GM12878 (cell line): ENCODE measurements around the gene ADGRF1. TPM values are rescaled to one million over a fixed set of nuclear protein-coding genes. Genes with fewer than 3 reads are reported as not detected.

Experiments
- ATAC-seq: fragments of 200-7000 bp; cut with Tn5 transposase; 3 replicates; pipeline ENCODE4 v1.9.1; 2020; ENCODE audit warnings: mild to moderate bottlenecking, moderate library complexity
- BruUV-seq: library from RNA; stranded (reverse); fragments of 400-500 nt; replicated peaks from 2 replicates; lab custom pipeline; 2021; lab: Mats Ljungman, UMichigan
- CTCF ChIA-PET: fragments of 300-600 bp; sonication (Branson Sonifier 250); formaldehyde crosslinking; extraction: SDS; loops from one replicate; lab custom pipeline; 2021; ENCODE audit warnings: inconsistent platforms; lab: Yijun Ruan, JAX
- POLR2A ChIA-PET: fragments of 350-600 bp; formaldehyde crosslinking; extraction: SDS; loops from one replicate; lab custom pipeline; 2021; ENCODE audit warnings: inconsistent platforms; lab: Charles Lee
- RAD21 ChIA-PET: fragments of 300-600 bp; sonication (Branson Sonifier 250); formaldehyde crosslinking; loops from one replicate; lab custom pipeline; 2023; ENCODE audit warnings: antibody characterized with exemption; ENCODE audit not compliant: unreplicated experiment; lab: Charles Lee
- SMC1A ChIA-PET: fragments of 300-600 bp; sonication (Branson Sonifier 250); formaldehyde crosslinking; loops from one replicate; lab custom pipeline; 2023; ENCODE audit not compliant: unreplicated experiment, uncharacterized antibody; lab: Charles Lee
- DNase-seq: peaks from one replicate; pipeline ENCODE4 v3.0.0-alpha.2; 2011; ENCODE audit warnings: low read depth, low spot score
- FAIRE-seq: peaks from 3 replicates; lab custom pipeline; 2011; peaks lifted over from hg19 to GRCh38; lab: Jason Lieb, UNC
- H2AFZ ChIP-seq: 2 replicates; pipeline ENCODE4 v1.6.0; 2011; ENCODE audit warnings: low read depth, low read length, control low read depth; ENCODE audit not compliant: control insufficient read depth
- H3K27ac ChIP-seq: 2 replicates; pipeline ENCODE4 v1.5.1; 2011; ENCODE audit warnings: control low read depth; ENCODE audit not compliant: control insufficient read depth, insufficient read depth
- H3K27me3 ChIP-seq, 2 experiments: replicated peaks in 1 of 2; 2 replicates each; pipeline versions ENCODE4 v1.6.0 to v1.6.1; 2011; ENCODE audit warnings: low read length in 1 of 2; ENCODE audit not compliant: control insufficient read depth in 2 of 2, insufficient read depth in 2 of 2
- H3K36me3 ChIP-seq, 2 experiments: 2 replicates each; pipeline ENCODE4 v1.5.1; 2011; ENCODE audit warnings: low read length in 1 of 2; ENCODE audit not compliant: control insufficient read depth in 2 of 2, insufficient read depth in 2 of 2
- H3K4me1 ChIP-seq: 2 replicates; pipeline ENCODE4 v1.6.1; 2011; ENCODE audit warnings: mild to moderate bottlenecking, low read length, moderate library complexity, mixed read lengths; ENCODE audit not compliant: control insufficient read depth, insufficient read depth
- H3K4me2 ChIP-seq: 2 replicates; pipeline ENCODE4 v1.6.0; 2011; ENCODE audit warnings: control low read depth; ENCODE audit not compliant: control insufficient read depth, insufficient read depth
- H3K4me3 ChIP-seq: fragments of 200-600 bp; sonication (generic); 2 replicates; pipeline ENCODE4 v1.5.1; 2016
- H3K79me2 ChIP-seq: 2 replicates; pipeline ENCODE4 v1.6.0; 2011; ENCODE audit warnings: low read length; ENCODE audit not compliant: control insufficient read depth, insufficient read depth
- H3K9ac ChIP-seq: 2 replicates; pipeline ENCODE4 v1.8.0; 2011; ENCODE audit warnings: low read length, control low read depth, mixed read lengths; ENCODE audit not compliant: control insufficient read depth, insufficient read depth
- H3K9me3 ChIP-seq: replicated peaks from 3 replicates; pipeline ENCODE4 v1.5.1; 2011; ENCODE audit warnings: mild to moderate bottlenecking, low read length; ENCODE audit not compliant: control insufficient read depth, insufficient read depth
- H4K20me1 ChIP-seq: 2 replicates; pipeline ENCODE4 v1.6.0; 2011; ENCODE audit not compliant: control insufficient read depth, insufficient read depth
- GABPA ChIP-seq: IDR thresholded peaks from 2 replicates; pipeline ENCODE4 v1.6.1; 2014; ENCODE audit warnings: antibody characterized with exemption, low read depth, mild to moderate bottlenecking, inconsistent platforms
- JUNB ChIP-seq: IDR thresholded peaks from 2 replicates; pipeline ENCODE4 v1.6.1; 2016; ENCODE audit warnings: antibody characterized with exemption, mild to moderate bottlenecking
- JUND ChIP-seq: IDR thresholded peaks from 2 replicates; pipeline ENCODE4 v1.6.1; 2012; ENCODE audit warnings: low read depth, mild to moderate bottlenecking, low read length, improper control_type of control experiment, moderate library complexity
- KDM1A ChIP-seq: fragments of 200-600 bp; sonication (generic); IDR thresholded peaks from 2 replicates; pipeline ENCODE4 v1.6.1; 2016; ENCODE audit warnings: borderline replicate concordance
- MYB ChIP-seq: fragments of 150-350 bp; IDR thresholded peaks from 2 replicates; pipeline ENCODE4 v1.6.1; 2014; ENCODE audit warnings: mild to moderate bottlenecking, low read depth, low read length, borderline replicate concordance
- NFIC ChIP-seq: IDR thresholded peaks from 2 replicates; pipeline ENCODE4 v1.6.1; 2012; ENCODE audit warnings: low read depth, mild to moderate bottlenecking, inconsistent platforms, low read length, moderate library complexity
- POLR2A ChIP-seq: IDR thresholded peaks from 2 replicates; pipeline ENCODE4 v1.6.1; 2011; ENCODE audit warnings: low read depth, mild to moderate bottlenecking, low read length
- RUNX3 ChIP-seq: IDR thresholded peaks from 2 replicates; pipeline ENCODE4 v1.6.1; 2012; ENCODE audit warnings: low read length, inconsistent platforms
- SIX5 ChIP-seq: IDR thresholded peaks from 2 replicates; pipeline ENCODE4 v1.6.1; 2011; ENCODE audit warnings: mild to moderate bottlenecking, low read depth, low read length, moderate library complexity; ENCODE audit not compliant: severe bottlenecking
- SMARCA5 ChIP-seq: fragments of 450-650 bp; IDR thresholded peaks from 2 replicates; pipeline ENCODE4 v1.6.1; 2017; ENCODE audit warnings: mild to moderate bottlenecking
- SP1 ChIP-seq: IDR thresholded peaks from one replicate; pipeline ENCODE4 v1.6.1; 2011; ENCODE audit warnings: low read depth, low read length
- SRF ChIP-seq, 2 experiments: IDR thresholded peaks; 2 replicates each; pipeline ENCODE4 v1.6.1; 2011; ENCODE audit warnings: low read depth in 2 of 2, low read length in 2 of 2, mild to moderate bottlenecking in 1 of 2, moderate library complexity in 1 of 2
- STAT1 ChIP-seq: fragments of 450-650 bp; conservative IDR thresholded peaks from 2 replicates; pipeline ENCODE4 v1.6.1; 2014; ENCODE audit warnings: antibody characterized with exemption, mild to moderate bottlenecking
- STAT3 ChIP-seq: IDR thresholded peaks from 2 replicates; pipeline ENCODE4 v1.6.1; 2011; ENCODE audit warnings: low read depth, low read length, improper control_type of control experiment
- TBL1XR1 ChIP-seq: IDR thresholded peaks from 2 replicates; pipeline ENCODE4 v1.6.1; 2012; ENCODE audit warnings: low read depth, low read length, improper control_type of control experiment
- USF2 ChIP-seq: IDR thresholded peaks from 2 replicates; pipeline ENCODE4 v1.6.1; 2011; ENCODE audit warnings: low read depth, low read length, improper control_type of control experiment, borderline replicate concordance
- ZNF207 ChIP-seq: fragments of 450-650 bp; IDR thresholded peaks from 2 replicates; pipeline ENCODE4 v1.6.1; 2014; ENCODE audit warnings: antibody characterized with exemption, mild to moderate bottlenecking, borderline replicate concordance
- ZSCAN29 ChIP-seq: fragments of 450-650 bp; IDR thresholded peaks from 2 replicates; pipeline ENCODE4 v1.6.1; 2017; ENCODE audit warnings: mild to moderate bottlenecking, moderate library complexity
- WGBS: methylation state at CpG from one replicate; pipeline ENCODE4 v1.1.6; 2016; ENCODE audit warnings: low lambda C conversion rate; ENCODE audit not compliant: insufficient replicate concordance, insufficient coverage; ENCODE audit errors: missing lambda C conversion rate; 5-methylcytosine and 5-hydroxymethylcytosine counted together
- in situ Hi-C: fragments of 300-500 bp; cut with MboI; formaldehyde crosslinking; loops from 9 replicates; pipeline ENCODE4 v1.14.3; 2018; ENCODE audit warnings: mixed read lengths
- intact Hi-C: fragments of 100-400 bp; cut with micrococcal nuclease; formaldehyde crosslinking; loops from one replicate; pipeline ENCODE4 v1.14.2; 2022; ENCODE audit not compliant: unreplicated experiment
- polyA plus RNA-seq, 11 experiments: library from polyadenylated mRNA; depleted of rRNA in 4 of 11; unstranded in 6 of 11; stranded (reverse) in 5 of 11; fragments of >200 nt; fragmentation: Nextera tagmentation in 4 of 11; fragmentation: Illumina TruSeq in 1 of 11; extraction: Ambion mirVana in 4 of 11; extraction: Trizol in 1 of 11; gene quantifications; 1 replicate in 1 of 11; 2 replicates in 10 of 11; pipeline versions ENCODE4 v1.2.1 to v1.2.3, GENCODE V29; 2011 to 2016; ENCODE audit warnings: inconsistent platforms in 2 of 11, missing spikeins in 2 of 11, low read depth in 1 of 11
- total RNA-seq, 4 experiments: library from RNA; depleted of rRNA in 3 of 4; stranded (reverse); fragments of >200 nt in 3 of 4; fragmentation: Illumina TruSeq in 1 of 4; extraction: Trizol in 1 of 4; gene quantifications; 2 replicates each; pipeline versions ENCODE4 v1.2.1 to v1.2.3, GENCODE V29; 2013 to 2021

The ADGRF1 gene
- total and polyA plus RNA-seq, 10 of the 15 experiments (the other 5 are each of a cell fraction or from before 2014, with no cell fraction given): 0.05 TPM; not detected in 9

GRCh38 chr6:47043286-47043685 is 1.2 kb upstream of the ADGRF1 start:
- no peak overlapping the region for H3K9ac ChIP-seq
- WGBS: 0% methylated on average over 1 of the region's 1 CpG

GRCh38 chr6:47041741-47042140 is 391 bp downstream of the ADGRF1 start:
- Histone ChIP-seq H3K27me3 (no peaks in the 10 kb centered on the region; a peak in 1 of 4 replicates), H3K36me3 (no peaks in the 10 kb centered on the region), H3K4me1 (no peaks in the 10 kb centered on the region), H2AFZ (no peak overlapping the region), H3K4me2 (no peak overlapping the region), H4K20me1 (no peaks in the 10 kb centered on the region), H3K4me3 (no peak overlapping the region), H3K9ac (no peak overlapping the region), H3K27ac (no peak overlapping the region), H3K9me3 (no peaks in the 10 kb centered on the region), H3K79me2 (no peaks in the 10 kb centered on the region)
- in situ Hi-C loops (loop anchor here (10.0 kb wide), 1 partner anchor 187 kb away; no protein-coding TSS in a partner anchor), intact Hi-C loops (no loop called here)
- DNase-seq (no peak), FAIRE-seq (no peak), ATAC-seq (no peak)
- BruUV-seq: no TSS peak
- ChIA-PET POLR2A (no interaction called here), CTCF (no interaction called here), RAD21 (no interaction called here), SMC1A (no interaction called here)
- 9% methylated on average over 2 of the region's 2 CpGs for WGBS
- TF ChIP-seq JUND (no peak), RUNX3 (no peak), POLR2A (no peak), NFIC (no peak), MYB (no peak), ZSCAN29 (no peak), USF2 (no peak), SMARCA5 (no peak), KDM1A (no peak), SRF (IDR thresholded peaks at IDR 0.05; ENCODE audit: low read depth in 2 of 2, low read length in 2 of 2) (no peak), SIX5 (no peak), STAT3 (no peak)

More at GRCh38 chr6:47043286-47043685, 1.2 kb upstream of the ADGRF1 start:
- ChIA-PET CTCF (interaction anchor here (0.9 to 1.5 kb wide), 4 partner anchors 9 to 338 kb away, joined by 3 to 6 read pairs (median 3); no protein-coding TSS in a partner anchor), RAD21 (no interaction called here), POLR2A (no interaction called here), SMC1A (interaction anchor here (1.1 kb wide), 1 partner anchor 9 kb away, joined by 5 read pairs; no protein-coding TSS in a partner anchor)
- ATAC-seq (no peak), FAIRE-seq (no peak), DNase-seq (no peak)
- H3K9me3 ChIP-seq: no peaks in the 10 kb centered on the region
- TF ChIP-seq STAT1: no peak
- no peak for TF ChIP-seq JUNB
- no peak for TF ChIP-seq ZNF207
- no peak for TF ChIP-seq TBL1XR1
- TF ChIP-seq SP1: no peak
- no peak for TF ChIP-seq GABPA
- H3K4me1 ChIP-seq: no peaks in the 10 kb centered on the region
- no peak overlapping the region for H3K4me3 ChIP-seq
- no peaks in the 10 kb centered on the region for H3K36me3 ChIP-seq
- no peaks in the 10 kb centered on the region for H4K20me1 ChIP-seq
- H3K4me2 ChIP-seq: no peak overlapping the region
- in situ Hi-C loops (loop anchor here (10.0 kb wide), 1 partner anchor 188 kb away; no protein-coding TSS in a partner anchor), intact Hi-C loops (no loop called here)
- H2AFZ ChIP-seq: no peak overlapping the region
- no TSS peak for BruUV-seq
- H3K27me3 ChIP-seq: peaks cover 0 to 2% of the 10 kb centered on the region in 2 experiments; a peak in 2 of 4 replicates
- no peaks in the 10 kb centered on the region for H3K79me2 ChIP-seq
- H3K27ac ChIP-seq: no peak overlapping the region
